K562 (cell line): ENCODE results near the gene PIK3CB. TPM values are rescaled to one million over a fixed set of nuclear protein-coding genes. Genes with fewer than 3 reads are reported as not detected.

Source experiments
- ARNT ChIP-seq, 2 experiments: fragments of 450-650 bp; IDR thresholded peaks; 2 replicates each; pipeline ENCODE4 v1.6.1; 2016; ENCODE audit warnings: mild to moderate bottlenecking in 1 of 2
- CBX1 ChIP-seq: sonication (generic); IDR thresholded peaks from 2 replicates; pipeline ENCODE4 v1.6.1; 2016; ENCODE audit warnings: antibody characterized with exemption, low read depth, mild to moderate bottlenecking
- CCNT2 ChIP-seq: IDR thresholded peaks from 2 replicates; pipeline ENCODE4 v1.6.1; 2011; ENCODE audit warnings: borderline replicate concordance, low read depth, mild to moderate bottlenecking, moderate library complexity, mixed read lengths, low read length; ENCODE audit not compliant: insufficient read length; ENCODE audit errors: extremely low read depth
- EGR1 ChIP-seq: fragments of 450-650 bp; conservative IDR thresholded peaks from 2 replicates; pipeline ENCODE4 v1.6.1; 2017; ENCODE audit warnings: mild to moderate bottlenecking
- GTF2A2 ChIP-seq: IDR thresholded peaks from 2 replicates; pipeline ENCODE4 v1.6.1; 2016; ENCODE audit warnings: mild to moderate bottlenecking, missing genetic modification characterization, missing compliant biosample characterization
- HDAC2 ChIP-seq: fragments of 450-650 bp; IDR thresholded peaks from 2 replicates; pipeline ENCODE4 v1.6.1; 2016; ENCODE audit warnings: mild to moderate bottlenecking
- ILF3 ChIP-seq: fragments of 450-650 bp; IDR thresholded peaks from 2 replicates; pipeline ENCODE4 v1.6.1; 2018; ENCODE audit warnings: antibody characterized with exemption, mild to moderate bottlenecking, moderate library complexity, borderline replicate concordance
- MAFG ChIP-seq: fragments of 450-650 bp; conservative IDR thresholded peaks from 2 replicates; pipeline ENCODE4 v1.6.1; 2016; ENCODE audit warnings: missing genetic modification characterization, missing compliant biosample characterization
- SP1 ChIP-seq: sonication (generic); formaldehyde crosslinking; IDR thresholded peaks from 2 replicates; pipeline ENCODE4 v1.8.1; 2022; ENCODE audit warnings: mild to moderate bottlenecking, missing genetic modification reagents
- SRSF9 ChIP-seq: fragments of 200-400 bp; formaldehyde crosslinking; IDR thresholded peaks from 2 replicates; pipeline ENCODE4 v1.6.1; 2017; ENCODE audit warnings: low read depth, low read length, borderline replicate concordance
- STAT5B ChIP-seq: fragments of 250-450 bp; sonication (Bioruptor Pico); IDR thresholded peaks from 2 replicates; pipeline ENCODE4 v1.8.0; 2021; ENCODE audit warnings: mild to moderate bottlenecking, inconsistent platforms
- UBTF ChIP-seq, 2 experiments: IDR thresholded peaks; 2 replicates each; pipeline ENCODE4 v1.6.1; 2012; ENCODE audit warnings: improper control_type of control experiment in 2 of 2, low read depth in 2 of 2, low read length in 2 of 2, borderline replicate concordance in 1 of 2
- ZBTB9 ChIP-seq: fragments of 450-650 bp; formaldehyde crosslinking; IDR thresholded peaks from 2 replicates; pipeline ENCODE4 v1.4.0; 2020; ENCODE audit warnings: mild to moderate bottlenecking, moderate library complexity
- ZNF766 ChIP-seq: fragments of 200-800 bp; sonication (Bioruptor generic); conservative IDR thresholded peaks from 2 replicates; pipeline ENCODE4 v1.6.1; 2016; ENCODE audit warnings: missing genetic modification characterization, missing compliant biosample characterization
- polyA plus RNA-seq, 8 experiments: library from polyadenylated mRNA; depleted of rRNA in 4 of 8; stranded (reverse) in 5 of 8; unstranded in 3 of 8; fragments of >200 nt; fragmentation: Nextera tagmentation in 2 of 8; fragmentation: Illumina TruSeq in 1 of 8; extraction: Ambion mirVana in 2 of 8; extraction: Trizol in 1 of 8; gene quantifications; 2 replicates each; pipeline versions ENCODE4 v1.2.1 to v1.2.3, GENCODE V29; 2011 to 2014; ENCODE audit warnings: inconsistent platforms in 1 of 8, missing spikeins in 1 of 8
- total RNA-seq, 7 experiments: library from RNA; depleted of rRNA in 6 of 7; stranded (reverse); fragments of >200 nt in 6 of 7; fragmentation: Illumina TruSeq in 2 of 7; extraction: Trizol in 2 of 7; gene quantifications; 2 replicates each; pipeline versions ENCODE4 v1.2.1 to v1.2.3, GENCODE V29; 2011 to 2021; ENCODE audit warnings: low replicate concordance in 1 of 7
- TF ChIP-seq, protein P1 (sequence below): fragments of 250-450 bp; sonication (Bioruptor Pico); IDR thresholded peaks from 2 replicates; pipeline ENCODE4 v1.4.0; 2020
- TF ChIP-seq, protein P2 (sequence below): sonication (generic); formaldehyde crosslinking; IDR thresholded peaks from 2 replicates; pipeline ENCODE4 v1.8.0; 2023; ENCODE audit warnings: mild to moderate bottlenecking, missing genetic modification reagents

Gene PIK3CB
- total and polyA plus RNA-seq, 9 of the 15 experiments (the other 6 are each of a cell fraction or from before 2014, with no cell fraction given) = 15.3 to 62.6 (median 28.3) TPM

GRCh38 chr3:138833899-138834595 lies 681 bp downstream of the PIK3CB start (continued):
- TF ChIP-seq, protein P1, sequence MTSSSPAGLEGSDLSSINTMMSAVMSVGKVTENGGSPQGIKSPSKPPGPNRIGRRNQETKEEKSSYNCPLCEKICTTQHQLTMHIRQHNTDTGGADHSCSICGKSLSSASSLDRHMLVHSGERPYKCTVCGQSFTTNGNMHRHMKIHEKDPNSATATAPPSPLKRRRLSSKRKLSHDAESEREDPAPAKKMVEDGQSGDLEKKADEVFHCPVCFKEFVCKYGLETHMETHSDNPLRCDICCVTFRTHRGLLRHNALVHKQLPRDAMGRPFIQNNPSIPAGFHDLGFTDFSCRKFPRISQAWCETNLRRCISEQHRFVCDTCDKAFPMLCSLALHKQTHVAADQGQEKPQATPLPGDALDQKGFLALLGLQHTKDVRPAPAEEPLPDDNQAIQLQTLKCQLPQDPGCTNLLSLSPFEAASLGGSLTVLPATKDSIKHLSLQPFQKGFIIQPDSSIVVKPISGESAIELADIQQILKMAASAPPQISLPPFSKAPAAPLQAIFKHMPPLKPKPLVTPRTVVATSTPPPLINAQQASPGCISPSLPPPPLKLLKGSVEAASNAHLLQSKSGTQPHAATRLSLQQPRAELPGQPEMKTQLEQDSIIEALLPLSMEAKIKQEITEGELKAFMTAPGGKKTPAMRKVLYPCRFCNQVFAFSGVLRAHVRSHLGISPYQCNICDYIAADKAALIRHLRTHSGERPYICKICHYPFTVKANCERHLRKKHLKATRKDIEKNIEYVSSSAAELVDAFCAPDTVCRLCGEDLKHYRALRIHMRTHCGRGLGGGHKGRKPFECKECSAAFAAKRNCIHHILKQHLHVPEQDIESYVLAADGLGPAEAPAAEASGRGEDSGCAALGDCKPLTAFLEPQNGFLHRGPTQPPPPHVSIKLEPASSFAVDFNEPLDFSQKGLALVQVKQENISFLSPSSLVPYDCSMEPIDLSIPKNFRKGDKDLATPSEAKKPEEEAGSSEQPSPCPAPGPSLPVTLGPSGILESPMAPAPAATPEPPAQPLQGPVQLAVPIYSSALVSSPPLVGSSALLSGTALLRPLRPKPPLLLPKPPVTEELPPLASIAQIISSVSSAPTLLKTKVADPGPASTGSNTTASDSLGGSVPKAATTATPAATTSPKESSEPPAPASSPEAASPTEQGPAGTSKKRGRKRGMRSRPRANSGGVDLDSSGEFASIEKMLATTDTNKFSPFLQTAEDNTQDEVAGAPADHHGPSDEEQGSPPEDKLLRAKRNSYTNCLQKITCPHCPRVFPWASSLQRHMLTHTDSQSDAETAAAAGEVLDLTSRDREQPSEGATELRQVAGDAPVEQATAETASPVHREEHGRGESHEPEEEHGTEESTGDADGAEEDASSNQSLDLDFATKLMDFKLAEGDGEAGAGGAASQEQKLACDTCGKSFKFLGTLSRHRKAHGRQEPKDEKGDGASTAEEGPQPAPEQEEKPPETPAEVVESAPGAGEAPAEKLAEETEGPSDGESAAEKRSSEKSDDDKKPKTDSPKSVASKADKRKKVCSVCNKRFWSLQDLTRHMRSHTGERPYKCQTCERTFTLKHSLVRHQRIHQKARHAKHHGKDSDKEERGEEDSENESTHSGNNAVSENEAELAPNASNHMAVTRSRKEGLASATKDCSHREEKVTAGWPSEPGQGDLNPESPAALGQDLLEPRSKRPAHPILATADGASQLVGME (CRISPR knock-in tag) = no peak
- TF ChIP-seq ILF3 = no peak
- TF ChIP-seq ARNT (IDR thresholded peaks at IDR 0.05) = 0 out of 4 replicates have a peak, but pooled peaks of 1 of the 2 experiments have one; percentile 19
- TF ChIP-seq HDAC2 = peak; percentile 26; the same call in 1 of the 2 replicates
- TF ChIP-seq SP1 (CRISPR knock-in tag) = peak; percentile 60; the same call in 1 of the 2 replicates
- TF ChIP-seq MAFG (tag) = no peak
- TF ChIP-seq SRSF9 = no peak
- 0 out of 2 replicates have a peak, but pooled peaks have one; percentile 15 for TF ChIP-seq ZNF766 (CRISPR knock-in tag)
- TF ChIP-seq STAT5B (CRISPR knock-in tag) = no peak
- 0 out of 2 replicates have a peak, but pooled peaks have one; percentile 18 for TF ChIP-seq CBX1
- TF ChIP-seq, protein P2, sequence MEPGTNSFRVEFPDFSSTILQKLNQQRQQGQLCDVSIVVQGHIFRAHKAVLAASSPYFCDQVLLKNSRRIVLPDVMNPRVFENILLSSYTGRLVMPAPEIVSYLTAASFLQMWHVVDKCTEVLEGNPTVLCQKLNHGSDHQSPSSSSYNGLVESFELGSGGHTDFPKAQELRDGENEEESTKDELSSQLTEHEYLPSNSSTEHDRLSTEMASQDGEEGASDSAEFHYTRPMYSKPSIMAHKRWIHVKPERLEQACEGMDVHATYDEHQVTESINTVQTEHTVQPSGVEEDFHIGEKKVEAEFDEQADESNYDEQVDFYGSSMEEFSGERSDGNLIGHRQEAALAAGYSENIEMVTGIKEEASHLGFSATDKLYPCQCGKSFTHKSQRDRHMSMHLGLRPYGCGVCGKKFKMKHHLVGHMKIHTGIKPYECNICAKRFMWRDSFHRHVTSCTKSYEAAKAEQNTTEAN = 0 out of 2 replicates have a peak, but pooled peaks have one; percentile 1
- TF ChIP-seq CCNT2 = peak; percentile 73
- TF ChIP-seq EGR1 = peak; percentile 54; the same call in 1 of the 2 replicates
- TF ChIP-seq GTF2A2 (tag) = no peak
- peak; percentile 81 to 91; a peak in 3 of 4 replicates for TF ChIP-seq UBTF (IDR thresholded peaks at IDR 0.05; ENCODE audit: borderline replicate concordance in 1 of 2, low read depth in 2 of 2, low read length in 2 of 2)
- TF ChIP-seq ZBTB9 (CRISPR knock-in tag) = no peak; the same call in 1 of the 2 replicates
